ENCODE measurements around the gene TYRO3.
A peak's percentile ranks its signal among the peaks of the same experiment; 100 is the strongest.
"Not testable (repeated sequence)": the region's sequence is repeated elsewhere in the genome, so short reads cannot be mapped to it uniquely, and the experiment has no call there.

The TYRO3 gene

DNA sequence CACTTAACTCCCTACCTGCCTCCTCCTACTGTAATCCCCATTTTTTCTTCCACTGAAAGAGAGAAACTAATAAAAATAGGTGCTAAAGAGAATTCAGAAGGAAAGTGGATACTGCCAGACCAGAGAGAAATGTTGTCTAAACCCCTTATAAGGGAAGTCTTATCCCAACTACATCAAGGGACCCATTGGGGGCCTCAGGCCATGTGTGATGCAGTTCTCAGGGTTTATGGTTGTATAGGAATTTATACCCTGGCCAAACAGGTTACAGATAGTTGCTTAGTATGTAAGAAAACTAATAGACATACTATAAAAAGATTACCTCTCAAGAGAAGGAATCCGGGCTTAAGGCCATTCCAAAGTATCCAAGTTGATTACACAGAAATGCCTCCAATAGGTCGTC lies 30.6 kb downstream of the TYRO3 start:
- not testable (repeated sequence) for H3K23ac ChIP-seq (ENCODE audit: low read length); H2AFZ ChIP-seq (ENCODE audit: insufficient read depth, low read length, poor library complexity)
- no CpG with 5 or more reads among the region's 2 CpGs for WGBS (ENCODE audit: extremely low coverage, insufficient coverage, insufficient read length)

DNA sequence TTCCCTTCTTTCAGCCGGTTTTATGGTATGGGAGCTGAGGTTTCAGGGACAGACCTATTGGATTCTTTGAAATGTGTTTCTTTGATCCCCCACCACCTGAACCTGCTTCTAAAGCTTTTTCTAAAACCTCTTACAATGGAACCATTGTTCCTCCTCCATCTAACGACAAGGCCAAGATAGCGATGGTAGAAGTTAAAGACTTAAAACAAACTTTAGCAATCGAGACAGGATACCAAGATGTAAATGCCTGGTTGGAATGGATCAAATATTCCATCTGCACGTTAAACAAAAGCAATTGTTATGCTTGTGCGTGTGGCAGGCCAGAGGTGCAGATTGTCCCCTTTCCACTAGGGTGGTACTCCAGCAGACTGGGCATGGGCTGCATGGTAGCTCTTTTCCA lies 32.2 kb downstream of the TYRO3 start:
- H3K79me1 ChIP-seq (ENCODE audit: low read length) = peaks cover 10% of the 10 kb centered on the region
- DNase-seq; H4K91ac ChIP-seq (ENCODE audit: low read depth, low read length); H3K4me1 ChIP-seq (ENCODE audit: control insufficient read depth in 1 of 2, insufficient read depth in 2 of 2, low read length in 2 of 2); H3K4me3 ChIP-seq (ENCODE audit: low read depth, low read length); H2BK12ac ChIP-seq (ENCODE audit: low read length); H3K4ac ChIP-seq (ENCODE audit: low read depth, low read length); H3K14ac ChIP-seq (ENCODE audit: low read length); H2BK120ac ChIP-seq (ENCODE audit: insufficient read depth, low read length, poor library complexity); H3K79me2 ChIP-seq (ENCODE audit: control insufficient read depth, insufficient read depth, low read length, poor library complexity); H2AFZ ChIP-seq (ENCODE audit: insufficient read depth, low read length, poor library complexity); H3K18ac ChIP-seq (ENCODE audit: low read length); H4K12ac ChIP-seq (ENCODE audit: low read depth, low read length); H4K8ac ChIP-seq (ENCODE audit: low read depth, low read length); H3K9ac ChIP-seq (ENCODE audit: low read length); H2AK5ac ChIP-seq (ENCODE audit: low read length); H3K4me2 ChIP-seq (ENCODE audit: low read length); H2BK5ac ChIP-seq (ENCODE audit: low read depth, low read length, poor library complexity); H3K27me3 ChIP-seq (ENCODE audit: insufficient read depth, low read length); H3K9me3 ChIP-seq (ENCODE audit: insufficient read depth, low read depth, low read length); H3K36me3 ChIP-seq (ENCODE audit: control insufficient read depth in 1 of 2, insufficient read depth in 2 of 2, low read length in 2 of 2); H3K27ac ChIP-seq (ENCODE audit: low read depth, low read length); H3K23ac ChIP-seq (ENCODE audit: low read length): not testable (repeated sequence)
- no CpG with 5 or more reads among the region's 6 CpGs for whole genome bisulfite sequencing (ENCODE audit: extremely low coverage, insufficient coverage, insufficient read length)

More for the DNA sequence above, 30.6 kb downstream of the TYRO3 start:
- not testable (repeated sequence) for H4K8ac ChIP-seq (ENCODE audit: low read depth, low read length); H3K4me3 ChIP-seq (ENCODE audit: low read depth, low read length); H3K79me2 ChIP-seq (ENCODE audit: control insufficient read depth, insufficient read depth, low read length, poor library complexity); H2BK5ac ChIP-seq (ENCODE audit: low read depth, low read length, poor library complexity); H2BK12ac ChIP-seq (ENCODE audit: low read length); H3K27me3 ChIP-seq (ENCODE audit: insufficient read depth, low read length); H3K9me3 ChIP-seq (ENCODE audit: insufficient read depth, low read depth, low read length); H3K9ac ChIP-seq (ENCODE audit: low read length); H3K14ac ChIP-seq (ENCODE audit: low read length); H3K18ac ChIP-seq (ENCODE audit: low read length); H4K91ac ChIP-seq (ENCODE audit: low read depth, low read length); H3K36me3 ChIP-seq (ENCODE audit: control insufficient read depth in 1 of 2, insufficient read depth in 2 of 2, low read length in 2 of 2); H3K4ac ChIP-seq (ENCODE audit: low read depth, low read length); H3K4me2 ChIP-seq (ENCODE audit: low read length); H4K12ac ChIP-seq (ENCODE audit: low read depth, low read length); H2AK5ac ChIP-seq (ENCODE audit: low read length)
- Histone ChIP-seq H2BK120ac (ENCODE audit: insufficient read depth, low read length, poor library complexity) (peak overlapping the region; percentile 29), H3K79me1 (ENCODE audit: low read length) (peaks cover 22% of the 10 kb centered on the region), H3K27ac (ENCODE audit: low read depth, low read length) (peak overlapping the region; percentile 33), H3K4me1 (ENCODE audit: control insufficient read depth in 1 of 2, insufficient read depth in 2 of 2, low read length in 2 of 2) (peaks cover 10 to 16% of the 10 kb centered on the region in 2 experiments)
- DNase-seq = peak; percentile 67 to 74

DNA sequence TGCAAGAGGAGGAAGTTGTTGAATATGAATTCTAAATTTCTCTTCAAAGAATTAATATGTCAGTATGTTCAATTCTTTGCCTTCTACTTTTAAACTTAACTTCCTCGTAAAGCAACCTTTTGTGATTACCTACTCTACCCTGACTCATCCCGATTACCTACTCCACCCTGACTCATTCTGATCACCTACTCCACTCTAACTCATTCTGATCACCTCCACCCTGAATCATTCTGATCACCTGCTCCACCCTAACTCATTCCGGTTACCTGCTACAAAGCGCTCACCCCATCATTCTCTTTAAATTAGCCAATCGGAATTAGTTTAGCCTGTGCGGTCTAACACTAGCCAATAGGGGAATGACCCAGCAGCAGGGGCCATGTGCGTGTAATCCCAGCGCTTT lies 33.7 kb downstream of the TYRO3 start:
- H2AK5ac ChIP-seq (ENCODE audit: low read length); H3K27ac ChIP-seq (ENCODE audit: low read depth, low read length); H3K4me3 ChIP-seq (ENCODE audit: low read depth, low read length); H3K18ac ChIP-seq (ENCODE audit: low read length); H2AFZ ChIP-seq (ENCODE audit: insufficient read depth, low read length, poor library complexity); H2BK12ac ChIP-seq (ENCODE audit: low read length); H3K4me1 ChIP-seq (ENCODE audit: control insufficient read depth in 1 of 2, insufficient read depth in 2 of 2, low read length in 2 of 2); H3K23ac ChIP-seq (ENCODE audit: low read length); H3K79me1 ChIP-seq (ENCODE audit: low read length); H3K36me3 ChIP-seq (ENCODE audit: control insufficient read depth in 1 of 2, insufficient read depth in 2 of 2, low read length in 2 of 2); H3K14ac ChIP-seq (ENCODE audit: low read length); DNase-seq; H4K12ac ChIP-seq (ENCODE audit: low read depth, low read length); H3K9me3 ChIP-seq (ENCODE audit: insufficient read depth, low read depth, low read length); H3K4me2 ChIP-seq (ENCODE audit: low read length); H3K4ac ChIP-seq (ENCODE audit: low read depth, low read length); H3K27me3 ChIP-seq (ENCODE audit: insufficient read depth, low read length); H3K9ac ChIP-seq (ENCODE audit: low read length); H2BK120ac ChIP-seq (ENCODE audit: insufficient read depth, low read length, poor library complexity); H2BK5ac ChIP-seq (ENCODE audit: low read depth, low read length, poor library complexity); H4K8ac ChIP-seq (ENCODE audit: low read depth, low read length); H3K79me2 ChIP-seq (ENCODE audit: control insufficient read depth, insufficient read depth, low read length, poor library complexity): not testable (repeated sequence)
- H4K91ac ChIP-seq (ENCODE audit: low read depth, low read length) = peak overlapping the region; percentile 75
- no CpG with 5 or more reads among the region's 8 CpGs for WGBS (ENCODE audit: extremely low coverage, insufficient coverage, insufficient read length)

DNA sequence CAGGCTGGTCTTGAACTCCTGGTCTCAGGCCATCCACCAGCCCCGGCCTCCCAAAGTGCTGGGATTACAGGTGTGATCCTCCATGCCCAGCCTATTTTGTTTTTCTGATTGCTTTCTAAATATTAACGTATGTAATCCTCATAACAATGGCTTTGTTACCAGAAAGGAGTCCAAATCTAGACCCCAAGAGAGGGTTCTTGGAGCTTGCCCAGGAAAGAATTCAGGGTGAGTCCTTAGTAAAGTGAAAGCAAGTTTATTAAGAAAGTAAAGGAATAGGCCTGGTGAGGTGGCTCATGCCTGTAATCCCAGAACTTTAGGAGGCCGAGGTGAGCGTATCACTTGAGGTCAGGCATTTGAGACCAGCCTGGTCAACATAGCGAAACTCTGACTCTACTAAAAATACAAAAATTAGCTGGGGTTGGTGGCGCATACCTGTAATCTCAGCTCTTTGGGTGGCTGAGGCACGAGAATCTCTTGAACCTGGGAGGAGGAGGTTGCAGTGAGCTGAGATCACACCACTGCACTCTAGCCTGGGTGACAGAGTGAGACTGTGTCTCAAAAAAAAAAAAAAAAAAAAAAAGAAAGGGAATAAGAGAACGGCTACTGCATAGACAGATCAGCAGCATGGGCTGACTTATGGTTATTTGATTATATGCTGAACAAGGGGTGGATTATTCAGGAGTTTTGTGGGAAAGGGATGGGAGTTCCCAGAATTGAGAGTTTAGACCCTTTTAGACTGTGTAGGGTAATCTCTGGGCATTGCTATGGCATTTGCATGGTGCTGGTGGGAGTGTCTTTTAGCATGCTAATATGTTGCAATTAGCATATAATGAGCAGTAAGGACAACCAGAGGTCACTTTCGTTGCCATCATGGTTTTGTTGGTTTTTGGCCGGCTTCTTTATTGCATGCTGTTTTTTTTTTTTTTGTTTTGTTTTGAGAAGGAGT lies 36.1 kb downstream of the TYRO3 start:
- H3K4ac ChIP-seq (ENCODE audit: low read depth, low read length) = no peak overlapping the region
- no peak overlapping the region for H4K12ac ChIP-seq (ENCODE audit: low read depth, low read length)
- no peak overlapping the region for H3K4me3 ChIP-seq (ENCODE audit: low read depth, low read length)
- H4K91ac ChIP-seq (ENCODE audit: low read depth, low read length) = peak overlapping the region; percentile 85
- no CpG with 5 or more reads among the region's 10 CpGs for WGBS (ENCODE audit: extremely low coverage, insufficient coverage, insufficient read length)
- no peak overlapping the region for H3K9ac ChIP-seq (ENCODE audit: low read length)
- H2AK5ac ChIP-seq (ENCODE audit: low read length) = no peak overlapping the region
- H3K14ac ChIP-seq (ENCODE audit: low read length) = peak overlapping the region; percentile 44
- H2AFZ ChIP-seq (ENCODE audit: insufficient read depth, low read length, poor library complexity) = no peak overlapping the region
- peaks cover 5% of the 10 kb centered on the region for H3K79me1 ChIP-seq (ENCODE audit: low read length)
- peak overlapping the region; percentile 86 for H2BK12ac ChIP-seq (ENCODE audit: low read length)
- no peak overlapping the region for H3K18ac ChIP-seq (ENCODE audit: low read length)
- peak overlapping the region; percentile 85 for H2BK120ac ChIP-seq (ENCODE audit: insufficient read depth, low read length, poor library complexity)
- H3K36me3 ChIP-seq (ENCODE audit: control insufficient read depth in 1 of 2, insufficient read depth in 2 of 2, low read length in 2 of 2) = no peaks in the 10 kb centered on the region
- H3K9me3 ChIP-seq (ENCODE audit: insufficient read depth, low read depth, low read length) = no peaks in the 10 kb centered on the region
- no peak overlapping the region for H3K4me2 ChIP-seq (ENCODE audit: low read length)
- H3K4me1 ChIP-seq (ENCODE audit: control insufficient read depth in 1 of 2, insufficient read depth in 2 of 2, low read length in 2 of 2) = no peaks in the 10 kb centered on the region
- H3K23ac ChIP-seq (ENCODE audit: low read length) = no peak overlapping the region
- peak in 1 of 2 donors; percentile 13 for DNase-seq
- no peak overlapping the region for H3K27ac ChIP-seq (ENCODE audit: low read depth, low read length)
- H3K79me2 ChIP-seq (ENCODE audit: control insufficient read depth, insufficient read depth, low read length, poor library complexity) = peaks cover 1% of the 10 kb centered on the region
- H3K27me3 ChIP-seq (ENCODE audit: insufficient read depth, low read length) = no peaks in the 10 kb centered on the region
- peak overlapping the region; percentile 87 for H2BK5ac ChIP-seq (ENCODE audit: low read depth, low read length, poor library complexity)
- no peak overlapping the region for H4K8ac ChIP-seq (ENCODE audit: low read depth, low read length)
